H1 (cell line): ENCODE data around the gene ANGEL2.

ENCODE experiments used
- CBX5 ChIP-seq: fragments of 300-800, 300-1000 bp; sonication (generic); IDR thresholded peaks from 2 replicates; pipeline ENCODE4 v1.7.1; 2016; ENCODE audit warnings: antibody characterized with exemption, low read length, low read depth
- CTCF ChIP-seq, 3 experiments: IDR thresholded peaks; 1 replicate in 2 of 3; 2 replicates in 1 of 3; pipeline versions ENCODE4 v1.5.1 to v1.6.1; 2011; ENCODE audit warnings: low read length in 3 of 3, mild to moderate bottlenecking in 3 of 3, inconsistent platforms in 2 of 3, low read depth in 1 of 3, moderate library complexity in 1 of 3; ENCODE audit not compliant: insufficient read depth in 1 of 3; ENCODE audit errors: control extremely low read depth in 1 of 3
- EGR1 ChIP-seq: IDR thresholded peaks from 2 replicates; pipeline ENCODE4 v1.6.1; 2011; ENCODE audit warnings: low read depth, low read length, borderline replicate concordance
- EP300 ChIP-seq, 2 experiments: IDR thresholded peaks; 1 replicate in 1 of 2; 2 replicates in 1 of 2; pipeline ENCODE4 v1.6.1; 2011 to 2012; ENCODE audit warnings: low read depth in 2 of 2, low read length in 2 of 2, mild to moderate bottlenecking in 2 of 2, borderline replicate concordance in 1 of 2, inconsistent platforms in 1 of 2, moderate library complexity in 1 of 2
- GTF2F1 ChIP-seq: IDR thresholded peaks from 2 replicates; pipeline ENCODE4 v1.6.1; 2012; ENCODE audit warnings: low read depth, low read length, improper control_type of control experiment, borderline replicate concordance
- KDM4A ChIP-seq: IDR thresholded peaks from one replicate; pipeline ENCODE4 v1.7.1; 2012; ENCODE audit warnings: low read depth, mild to moderate bottlenecking, moderate library complexity, low read length, inconsistent platforms; ENCODE audit not compliant: severe bottlenecking
- KDM5A ChIP-seq: fragments of 200-600 bp; IDR thresholded peaks from 2 replicates; pipeline ENCODE4 v1.7.1; 2012; ENCODE audit warnings: mild to moderate bottlenecking, low read length, inconsistent platforms, mixed read lengths
- NRF1 ChIP-seq: IDR thresholded peaks from 2 replicates; pipeline ENCODE4 v1.6.1; 2011; ENCODE audit warnings: mild to moderate bottlenecking, low read depth, low read length, improper control_type of control experiment
- POLR2A ChIP-seq, 2 experiments: IDR thresholded peaks; 1 replicate in 1 of 2; 2 replicates in 1 of 2; pipeline ENCODE4 v1.6.1; 2011; ENCODE audit warnings: low read depth in 2 of 2, low read length in 2 of 2, mild to moderate bottlenecking in 2 of 2; ENCODE audit errors: control extremely low read depth in 1 of 2
- POLR2AphosphoS5 ChIP-seq: IDR thresholded peaks from 2 replicates; pipeline ENCODE4 v1.6.1; 2011; ENCODE audit warnings: low read depth, low read length
- SAP30 ChIP-seq: fragments of 300-600 bp; sonication (generic); IDR thresholded peaks from 2 replicates; pipeline ENCODE4 v1.7.1; 2012; ENCODE audit warnings: low read length, moderate library complexity, mild to moderate bottlenecking, inconsistent platforms; ENCODE audit not compliant: insufficient read depth, insufficient replicate concordance
- YY1 ChIP-seq: IDR thresholded peaks from 2 replicates; pipeline ENCODE4 v1.6.1; 2011; ENCODE audit warnings: low read depth, mild to moderate bottlenecking, low read length
- TF ChIP-seq, protein P1 (sequence below): IDR thresholded peaks from 2 replicates; pipeline ENCODE4 v1.6.1; 2012; ENCODE audit warnings: low read length, inconsistent platforms

- peak; percentile 62 to 74 for TF ChIP-seq POLR2A (IDR thresholded peaks at IDR 0.05; ENCODE audit: control extremely low read depth in 1 of 2, low read depth in 2 of 2, low read length in 2 of 2)
- TF ChIP-seq NRF1: no peak
- no peak for TF ChIP-seq CTCF (IDR thresholded peaks at IDR 0.05; ENCODE audit: control extremely low read depth in 1 of 3, insufficient read depth in 1 of 3, low read depth in 1 of 3, low read length in 3 of 3)
- no peak for TF ChIP-seq CBX5
- no peak for TF ChIP-seq SAP30
- TF ChIP-seq, protein P1, sequence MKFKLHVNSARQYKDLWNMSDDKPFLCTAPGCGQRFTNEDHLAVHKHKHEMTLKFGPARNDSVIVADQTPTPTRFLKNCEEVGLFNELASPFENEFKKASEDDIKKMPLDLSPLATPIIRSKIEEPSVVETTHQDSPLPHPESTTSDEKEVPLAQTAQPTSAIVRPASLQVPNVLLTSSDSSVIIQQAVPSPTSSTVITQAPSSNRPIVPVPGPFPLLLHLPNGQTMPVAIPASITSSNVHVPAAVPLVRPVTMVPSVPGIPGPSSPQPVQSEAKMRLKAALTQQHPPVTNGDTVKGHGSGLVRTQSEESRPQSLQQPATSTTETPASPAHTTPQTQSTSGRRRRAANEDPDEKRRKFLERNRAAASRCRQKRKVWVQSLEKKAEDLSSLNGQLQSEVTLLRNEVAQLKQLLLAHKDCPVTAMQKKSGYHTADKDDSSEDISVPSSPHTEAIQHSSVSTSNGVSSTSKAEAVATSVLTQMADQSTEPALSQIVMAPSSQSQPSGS: no peak
- TF ChIP-seq EGR1: no peak
- no peak for TF ChIP-seq KDM4A
- TF ChIP-seq KDM5A: no peak
- TF ChIP-seq EP300 (IDR thresholded peaks at IDR 0.05; ENCODE audit: borderline replicate concordance in 1 of 2, low read depth in 2 of 2, low read length in 2 of 2): no peak
- TF ChIP-seq GTF2F1: no peak
- TF ChIP-seq POLR2AphosphoS5: peak; percentile 63; the same call in 1 of the 2 replicates
- TF ChIP-seq YY1: no peak
Measured at GRCh38 chr1:212983482-212983881, 32.2 kb downstream of the ANGEL2 start.
